A549 treated with AZD2906 at 1 μM for 4 hours (cell line): ENCODE measurements around the gene AP1S3. TPM values are rescaled to one million over a fixed set of nuclear protein-coding genes. Genes with fewer than 3 reads are reported as not detected.

Experiments
- total RNA-seq: library from RNA; stranded (reverse); fragments of 200-300 nt; extraction: Qiagen RNA extraction; gene quantifications from 5 replicates; pipeline ENCODE4 v1.2.3, GENCODE V29; 2022

AP1S3 gene
- 27.8 to 48.2 TPM (median 28.4 TPM) in 5 replicates for total RNA-seq

GRCh38 chr2:223837287-223838061 is at the start of gene AP1S3:
Gene AP1S3 (minus strand): TSS chr2:223837582. CDS start chr2:223837450, 132 bp downstream.

Other genes with a start within 250 kb of the AP1S3 start
- gene SCG2, start 235.2 kb downstream of the AP1S3 start, total RNA-seq = 0.94 to 1.4 TPM (median 1.1 TPM) in 5 replicates
- 29.7 to 36.6 TPM (median 34.8 TPM) in 5 replicates for gene WDFY1, start 107.8 kb upstream of the AP1S3 start, total RNA-seq
- 41.6 to 49.3 TPM (median 45.3 TPM) in 5 replicates for gene MRPL44, start 119.9 kb upstream of the AP1S3 start, total RNA-seq
- 139 to 170 TPM (median 157 TPM) in 5 replicates for gene SERPINE2, start 201.7 kb upstream of the AP1S3 start, total RNA-seq